Activated CD8-positive, alpha-beta T cell treated with anti-CD3 and anti-CD28 coated beads for 36 hours (primary cell): ENCODE data around the gene LMF2. TPM values are rescaled to one million over a fixed set of nuclear protein-coding genes. Genes with fewer than 3 reads are reported as not detected.

ENCODE experiments used
- ATAC-seq: fragments of 200-7000 bp; cut with Tn5 transposase; one replicate; pipeline ENCODE4 v1.10.0; 2021; ENCODE audit warnings: mild to moderate bottlenecking, moderate library complexity
- CTCF ChIA-PET: fragments of 350-600 bp; sonication (Branson Sonifier 250); formaldehyde crosslinking; loops from one replicate; lab custom pipeline; 2021; ENCODE audit warnings: antibody characterized with exemption; lab: Charles Lee
- POLR2A ChIA-PET: fragments of 350-600 bp; sonication (Branson Sonifier 250); formaldehyde crosslinking; loops from one replicate; lab custom pipeline; 2021; ENCODE audit warnings: antibody characterized with exemption; lab: Charles Lee
- DNase-seq: peaks from one replicate; pipeline ENCODE4 v3.0.0-alpha.2; 2020
- H3K27ac Mint-ChIP-seq: one replicate; pipeline ENCODE4 v1.8.0; 2021; ENCODE audit warnings: mild to moderate bottlenecking, mixed read lengths
- H3K27me3 Mint-ChIP-seq: one replicate; pipeline ENCODE4 v1.8.0; 2021; ENCODE audit warnings: mixed read lengths
- H3K36me3 Mint-ChIP-seq: one replicate; pipeline ENCODE4 v1.8.0; 2021; ENCODE audit warnings: low read depth, mixed read lengths
- H3K4me1 Mint-ChIP-seq: one replicate; pipeline ENCODE4 v1.8.0; 2021; ENCODE audit warnings: low read depth, mixed read lengths
- H3K4me3 Mint-ChIP-seq: one replicate; pipeline ENCODE4 v1.8.0; 2021; ENCODE audit warnings: mild to moderate bottlenecking, moderate library complexity, mixed read lengths
- H3K9me3 Mint-ChIP-seq: one replicate; pipeline ENCODE4 v1.8.0; 2021; ENCODE audit warnings: mixed read lengths
- CTCF ChIP-seq: fragments of 200-600 bp; IDR thresholded peaks from one replicate; pipeline ENCODE4 v1.8.0; 2022; ENCODE audit warnings: antibody characterized with exemption, mild to moderate bottlenecking
- intact Hi-C: fragments of 100-400 bp; cut with micrococcal nuclease; formaldehyde crosslinking; loops from one replicate; pipeline ENCODE4 v1.10.0; 2022
- total RNA-seq, 2 experiments: library from RNA; stranded (reverse); gene quantifications; one replicate each; pipeline ENCODE4 v1.2.3, GENCODE V29; 2021

LMF2 gene
- total RNA-seq, 2 experiments from 2014 or later, result 48.0 to 48.8 TPM

- Mint-ChIP-seq H3K36me3 (peaks cover 32% of the 10 kb centered on the region), H3K9me3 (no peaks in the 10 kb centered on the region), H3K4me3 (peak overlapping the region; percentile 94), H3K27me3 (no peaks in the 10 kb centered on the region), H3K27ac (peak overlapping the region; percentile 86), H3K4me1 (peaks cover 25% of the 10 kb centered on the region)
- intact Hi-C loops, result loop anchor here (5.0 kb wide), 1 partner anchor 58 kb away; the partner anchor contains the start of gene CHKB
- ChIA-PET CTCF (interaction anchor here (1.3 to 4.3 kb wide), 16 partner anchors 10 to 318 kb away, joined by 3 to 80 read pairs (median 14); partner anchors contain the start of genes HDAC10, KLHDC7B, LMF2 and MAPK12), POLR2A (interaction anchor here (0.8 to 6.7 kb wide), 20 partner anchors 9 to 334 kb away, joined by 3 to 175 read pairs (median 14); partner anchors contain the start of genes CHKB, HDAC10, KLHDC7B and LMF2)
- no peak for TF ChIP-seq CTCF
- ATAC-seq (no peak), DNase-seq (no peak)
These were observed 17.2 kb upstream of the LMF2 start for GRCh38 chr22:50524676-50525103.

GRCh38 chr22:50523806-50524675 is 16.5 kb upstream of the LMF2 start:
- no peak for TF ChIP-seq CTCF
- H3K4me3 Mint-ChIP-seq, result peak overlapping the region; percentile 94
- H3K27ac Mint-ChIP-seq, result peak overlapping the region; percentile 86
- no peaks in the 10 kb centered on the region for H3K27me3 Mint-ChIP-seq
- ATAC-seq (no peak), DNase-seq (no peak)
- H3K36me3 Mint-ChIP-seq, result peaks cover 36% of the 10 kb centered on the region
- ChIA-PET CTCF (interaction anchor here (1.4 to 4.3 kb wide), 10 partner anchors 9 to 318 kb away, joined by 3 to 80 read pairs (median 21); partner anchors contain the start of genes KLHDC7B, LMF2, NCAPH2 and SYCE3), POLR2A (interaction anchor here (0.8 to 6.7 kb wide), 16 partner anchors 8 to 333 kb away, joined by 3 to 175 read pairs (median 20); partner anchors contain the start of genes CHKB, KLHDC7B, LMF2 and NCAPH2)
- no peaks in the 10 kb centered on the region for H3K9me3 Mint-ChIP-seq
- peaks cover 25% of the 10 kb centered on the region for H3K4me1 Mint-ChIP-seq
- intact Hi-C loops, result no loop called here

GRCh38 chr22:50523458-50523805 is 15.9 kb upstream of the LMF2 start:
- Mint-ChIP-seq H3K4me1 (peaks cover 23% of the 10 kb centered on the region), H3K4me3 (peak overlapping the region; percentile 94), H3K27ac (no peak overlapping the region), H3K9me3 (no peaks in the 10 kb centered on the region), H3K36me3 (peaks cover 31% of the 10 kb centered on the region), H3K27me3 (no peaks in the 10 kb centered on the region)
- DNase-seq (no peak), ATAC-seq (no peak)
- intact Hi-C loops, result no loop called here
- POLR2A ChIA-PET, result interaction anchor here (0.8 to 5.8 kb wide), 7 partner anchors 8 to 97 kb away, joined by 3 to 111 read pairs (median 21); partner anchors contain the start of genes LMF2, NCAPH2, SBF1 and SYCE3
- CTCF ChIA-PET, result no interaction called here
- no peak for TF ChIP-seq CTCF

DNA sequence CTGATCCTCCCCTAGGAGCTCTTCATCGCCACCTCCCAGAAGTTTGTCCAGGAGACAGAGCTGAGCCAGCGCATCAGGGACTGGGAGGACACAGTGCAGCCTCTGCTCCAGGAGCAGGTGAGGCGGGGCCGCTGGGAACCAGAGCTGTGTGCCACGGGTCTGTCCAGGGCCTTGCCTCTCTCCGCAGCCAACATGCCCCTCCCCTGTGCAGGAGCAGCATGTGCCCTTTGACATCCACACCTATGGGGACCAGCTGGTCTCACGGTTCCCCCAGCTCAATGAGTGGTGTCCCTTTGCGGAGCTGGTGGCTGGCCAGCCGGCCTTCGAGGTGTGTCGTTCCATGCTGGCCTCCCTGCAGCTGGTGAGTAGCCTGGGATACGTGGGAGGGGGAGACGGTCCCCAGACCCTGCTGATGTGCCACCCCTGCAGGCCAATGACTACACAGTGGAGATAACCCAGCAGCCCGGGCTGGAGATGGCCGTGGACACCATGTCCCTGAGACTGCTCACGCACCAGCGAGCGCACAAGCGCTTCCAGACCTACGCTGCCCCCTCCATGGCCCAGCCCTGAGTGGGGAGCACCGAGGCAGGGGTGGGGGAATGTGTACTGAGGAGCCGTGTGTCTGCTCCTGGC is 15.4 kb upstream of the LMF2 start:
- intact Hi-C loops, result no loop called here
- no peak for ATAC-seq
- no peak for DNase-seq
- peak overlapping the region; percentile 94 for H3K4me3 Mint-ChIP-seq
- ChIA-PET POLR2A (interaction anchor here (0.6 to 5.3 kb wide), 6 partner anchors 8 to 79 kb away, joined by 3 to 111 read pairs (median 4); partner anchors contain the start of genes KLHDC7B, LMF2, NCAPH2 and SYCE3), CTCF (interaction anchor here (1.3 kb wide), 1 partner anchor 40 kb away, joined by 4 read pairs; the partner anchor contains the start of gene SYCE3)
- no peaks in the 10 kb centered on the region for H3K9me3 Mint-ChIP-seq
- H3K36me3 Mint-ChIP-seq, result peaks cover 30% of the 10 kb centered on the region
- no peak for TF ChIP-seq CTCF
- no peak overlapping the region for H3K27ac Mint-ChIP-seq
- H3K4me1 Mint-ChIP-seq, result peaks cover 19% of the 10 kb centered on the region
- H3K27me3 Mint-ChIP-seq, result no peaks in the 10 kb centered on the region
